ENCODE results near the gene BAG1.
A peak's percentile ranks its signal among the peaks of the same experiment; 100 is the strongest.

The BAG1 gene

GRCh38 chr9:33241298-33241697 lies 23.2 kb downstream of the BAG1 start:
- DNase-seq: no peak

GRCh38 chr9:33239921-33240320 lies 24.6 kb downstream of the BAG1 start, which contains the start of gene SPINK4:
SPINK4 (plus strand) TSS chr9:33240167; CDS start chr9:33240209, 42 bp downstream.
- DNase-seq: no peak

GRCh38 chr9:33236571-33236970 lies 27.9 kb downstream of the BAG1 start:
- no peak for DNase-seq

- DNase-seq: no peak
These were observed 29.7 kb downstream of the BAG1 start for GRCh38 chr9:33234511-33235467.

- DNase-seq: no peak
These were observed 30.7 kb downstream of the BAG1 start for GRCh38 chr9:33233626-33234342.

- DNase-seq: no peak
These were observed 31.7 kb downstream of the BAG1 start for GRCh38 chr9:33232815-33233214.

- no peak for DNase-seq
These were observed 32.9 kb downstream of the BAG1 start for GRCh38 chr9:33231623-33231942.

- DNase-seq: no peak
These were observed 33.5 kb downstream of the BAG1 start for GRCh38 chr9:33230756-33231622.

- DNase-seq: no peak
These were observed 35.0 kb downstream of the BAG1 start for GRCh38 chr9:33229359-33230114.

- DNase-seq: no peak
These were observed 35.9 kb downstream of the BAG1 start for GRCh38 chr9:33228606-33229005.

GRCh38 chr9:33227741-33228140 lies 36.8 kb downstream of the BAG1 start:
- DNase-seq: no peak

GRCh38 chr9:33227008-33227398 lies 37.5 kb downstream of the BAG1 start:
- no peak for DNase-seq

GRCh38 chr9:33225319-33226147 lies 39.0 kb downstream of the BAG1 start:
- peak; percentile 72 to 76 for DNase-seq

GRCh38 chr9:33223696-33224095 lies 40.8 kb downstream of the BAG1 start:
- no peak for DNase-seq

GRCh38 chr9:33222031-33222430 lies 42.5 kb downstream of the BAG1 start:
- no peak for DNase-seq

- DNase-seq: no peak
These were observed 43.0 kb downstream of the BAG1 start for GRCh38 chr9:33221568-33221884.

GRCh38 chr9:33220681-33221567 lies 43.6 kb downstream of the BAG1 start:
- no peak for DNase-seq

GRCh38 chr9:33211695-33212393 lies 52.7 kb downstream of the BAG1 start:
- DNase-seq: no peak

GRCh38 chr9:33210006-33210715 lies 54.3 kb downstream of the BAG1 start:
- no peak for DNase-seq
